CD4-positive, alpha-beta T cell treated with Interleukin-4 for 1 hour (primary cell): ENCODE measurements around the gene FN3KRP.

Experiments used
- DNase-seq, 2 donors: peaks; one replicate each; pipeline ENCODE4 v3.0.0-alpha.2; 2020 to 2022

The FN3KRP gene, protein sequence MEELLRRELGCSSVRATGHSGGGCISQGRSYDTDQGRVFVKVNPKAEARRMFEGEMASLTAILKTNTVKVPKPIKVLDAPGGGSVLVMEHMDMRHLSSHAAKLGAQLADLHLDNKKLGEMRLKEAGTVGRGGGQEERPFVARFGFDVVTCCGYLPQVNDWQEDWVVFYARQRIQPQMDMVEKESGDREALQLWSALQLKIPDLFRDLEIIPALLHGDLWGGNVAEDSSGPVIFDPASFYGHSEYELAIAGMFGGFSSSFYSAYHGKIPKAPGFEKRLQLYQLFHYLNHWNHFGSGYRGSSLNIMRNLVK

DNA sequence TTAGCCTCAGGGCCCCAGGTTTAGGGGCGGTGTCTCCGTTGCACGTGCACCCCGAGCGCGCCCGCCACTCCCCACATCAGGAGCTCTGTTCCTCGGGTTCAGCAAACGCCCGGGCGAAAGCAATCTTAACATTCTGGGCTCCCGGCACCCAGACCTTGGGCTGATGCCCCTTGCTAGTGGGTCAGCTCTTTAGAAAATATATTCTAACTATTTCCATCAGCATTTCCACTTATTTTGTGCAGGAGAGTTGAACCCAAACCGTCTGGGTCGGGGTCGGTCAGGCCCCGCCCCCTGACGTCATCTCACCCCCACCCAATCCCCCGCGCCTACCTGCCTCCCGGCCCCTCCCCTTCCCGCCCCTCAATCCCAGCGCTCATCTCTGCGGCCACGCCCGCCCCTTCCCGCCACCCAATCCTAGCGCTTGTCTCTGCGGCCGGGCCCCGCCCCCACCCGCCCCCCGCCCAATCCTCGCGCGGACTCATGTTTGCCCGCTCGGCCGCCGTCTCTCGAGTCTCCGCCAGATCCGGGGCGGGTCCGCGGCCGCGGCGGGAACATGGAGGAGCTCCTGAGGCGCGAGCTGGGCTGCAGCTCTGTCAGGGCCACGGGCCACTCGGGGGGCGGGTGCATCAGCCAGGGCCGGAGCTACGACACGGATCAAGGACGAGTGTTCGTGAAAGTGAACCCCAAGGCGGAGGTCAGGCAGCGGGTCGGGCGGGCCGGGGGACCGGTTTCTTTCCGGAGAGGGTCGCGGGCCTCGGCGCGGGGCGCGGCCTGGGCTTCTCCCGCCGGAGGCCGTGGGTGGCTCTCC, at the start of gene FN3KRP:
TSS of gene FN3KRP (plus strand) at position 504 of the 808 bp plus-strand sequence. CDS start at position 554, 50 bp downstream.
- DNase-seq = peak; percentile 95 to 96

DNA sequence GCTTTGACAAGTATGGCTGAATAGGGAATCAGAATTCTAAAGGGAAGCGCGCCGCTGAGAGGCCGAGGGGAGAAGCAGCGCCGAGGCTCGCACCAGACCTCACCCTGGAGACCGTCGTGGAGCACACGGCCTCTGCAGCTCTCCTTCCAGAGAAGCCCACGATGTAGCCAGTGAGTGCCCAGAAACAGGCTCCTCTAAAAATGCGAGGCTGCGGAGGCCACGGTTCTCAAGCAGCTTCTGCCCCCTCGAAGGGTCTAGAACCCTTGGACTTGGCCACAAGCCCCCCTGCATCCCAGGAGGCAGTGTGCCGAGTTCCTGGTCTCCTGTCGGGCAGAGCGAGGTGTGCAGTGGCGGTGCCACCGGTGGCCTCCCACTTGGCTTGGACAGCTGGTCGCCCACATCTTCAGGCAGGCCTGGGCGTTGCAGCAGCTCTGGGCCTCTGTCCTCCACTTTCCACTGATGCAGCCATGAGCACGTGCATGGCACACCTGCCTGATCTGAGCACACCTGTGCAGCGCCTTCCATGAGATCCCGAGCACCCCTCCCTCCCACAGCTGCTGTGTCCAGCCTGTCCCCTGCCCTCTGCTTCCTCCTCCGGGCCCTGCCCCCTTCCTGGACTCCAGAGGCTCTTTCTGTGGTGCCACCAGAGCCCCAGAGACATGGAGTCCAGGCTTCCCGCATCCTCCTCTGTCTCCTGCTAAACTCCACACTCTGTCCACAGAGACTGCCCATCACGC, 49.4 kb upstream of the FN3KRP start:
- DNase-seq = no peak

DNA sequence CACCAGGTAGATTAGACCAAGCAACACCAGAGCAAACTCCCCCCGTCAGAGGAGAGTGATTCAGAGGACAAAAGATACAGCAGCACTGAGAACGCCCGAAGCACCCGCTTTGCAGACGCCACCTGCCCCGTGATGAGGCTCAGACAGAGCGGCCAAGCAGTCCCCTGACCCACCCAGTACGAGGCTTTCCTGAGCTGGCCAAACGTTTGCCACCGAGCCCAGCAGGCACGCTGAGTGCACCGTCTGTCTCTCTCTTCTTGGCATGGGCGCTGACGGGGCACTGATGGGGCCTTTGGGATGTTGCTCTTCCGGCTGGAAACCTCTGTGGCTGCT, 48.9 kb upstream of the FN3KRP start:
- no peak for DNase-seq

DNA sequence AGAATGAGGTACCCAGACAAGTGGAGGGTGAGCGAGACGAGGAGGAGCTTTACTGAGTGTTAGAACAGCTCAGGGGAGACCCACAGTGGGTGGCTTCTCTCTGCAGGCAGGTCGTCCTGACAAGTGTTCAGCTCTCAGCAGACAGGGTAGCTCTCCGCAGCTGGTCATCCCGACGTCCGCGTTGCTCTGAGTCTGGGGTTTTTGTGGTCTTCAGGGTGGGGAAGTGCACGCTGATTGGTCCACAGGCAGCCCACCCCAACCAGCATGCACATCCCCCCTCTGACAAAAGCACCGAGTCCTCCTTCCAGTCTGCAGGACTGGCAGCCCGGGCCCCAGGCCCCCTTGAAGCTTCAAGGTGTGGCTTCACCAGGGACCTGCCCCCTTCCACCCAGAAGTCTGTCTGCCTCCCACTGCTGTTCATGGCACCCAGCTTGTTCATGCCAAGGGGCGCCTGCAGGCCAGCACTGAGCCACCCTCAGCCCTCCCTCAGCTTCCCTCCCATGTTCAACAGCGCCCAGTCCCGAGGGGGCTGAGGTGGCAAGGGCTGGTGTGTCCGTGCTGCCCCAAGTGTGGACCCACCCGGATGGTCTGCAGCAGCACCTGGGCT, 48.4 kb upstream of the FN3KRP start:
- DNase-seq = no peak

DNA sequence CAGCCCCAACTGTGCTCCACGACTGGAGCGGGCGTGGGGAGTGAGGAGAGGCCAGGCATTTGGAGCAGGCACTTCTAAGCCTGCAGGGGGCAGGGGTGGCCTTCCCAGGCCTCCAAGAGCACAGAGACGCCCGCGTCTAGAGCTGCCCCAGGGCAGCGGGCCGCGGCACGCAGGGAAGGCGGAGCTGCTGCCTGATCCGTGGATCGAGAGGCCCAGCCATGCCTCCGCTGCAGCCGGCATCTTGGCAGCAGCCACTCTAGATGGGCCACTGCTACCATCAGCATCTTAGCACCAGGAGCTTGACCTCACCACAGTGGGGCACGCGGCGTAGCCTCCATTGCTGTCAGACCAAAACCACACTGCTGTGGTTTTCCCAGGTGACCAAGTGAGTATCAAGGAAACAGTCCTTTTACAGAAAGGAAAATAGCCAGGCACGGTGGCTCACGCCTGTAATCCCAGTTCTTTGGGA, 47.8 kb upstream of the FN3KRP start:
- DNase-seq = peak; percentile 37 to 54

DNA sequence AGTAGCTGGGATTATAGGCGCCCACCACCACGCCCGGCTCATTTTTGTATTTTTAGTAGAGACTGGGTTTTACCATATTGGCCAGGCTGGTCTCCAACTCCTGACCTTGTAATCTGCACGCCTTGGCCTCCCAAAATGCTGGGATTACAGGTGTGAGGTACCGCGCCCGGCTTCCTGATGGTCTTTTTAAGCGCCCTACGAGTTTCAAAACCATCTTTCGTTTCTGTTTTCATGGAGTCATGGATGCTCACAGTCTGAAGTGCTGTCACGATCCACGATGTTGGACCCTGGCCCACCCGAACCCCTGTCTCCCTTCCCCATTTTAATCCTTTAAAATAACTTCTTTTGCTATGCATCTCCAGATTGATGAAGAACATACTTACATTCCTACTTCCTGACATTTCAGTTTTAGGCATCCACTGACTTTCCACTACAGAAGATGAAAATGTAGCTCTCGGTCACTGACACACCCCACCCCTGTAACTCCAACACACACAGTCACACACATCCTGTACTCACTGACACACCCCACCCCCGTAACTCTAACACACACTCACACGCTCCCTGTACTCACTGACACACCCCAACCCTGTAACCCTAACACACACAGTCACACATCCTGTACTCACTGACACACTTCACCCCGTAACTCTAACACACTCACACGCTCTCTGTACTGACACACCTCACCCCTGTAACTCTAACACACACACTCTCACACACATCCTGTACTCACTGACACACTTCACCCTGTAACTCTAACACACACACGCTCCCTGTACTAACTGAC, 45.6 kb upstream of the FN3KRP start:
- DNase-seq = no peak

DNA sequence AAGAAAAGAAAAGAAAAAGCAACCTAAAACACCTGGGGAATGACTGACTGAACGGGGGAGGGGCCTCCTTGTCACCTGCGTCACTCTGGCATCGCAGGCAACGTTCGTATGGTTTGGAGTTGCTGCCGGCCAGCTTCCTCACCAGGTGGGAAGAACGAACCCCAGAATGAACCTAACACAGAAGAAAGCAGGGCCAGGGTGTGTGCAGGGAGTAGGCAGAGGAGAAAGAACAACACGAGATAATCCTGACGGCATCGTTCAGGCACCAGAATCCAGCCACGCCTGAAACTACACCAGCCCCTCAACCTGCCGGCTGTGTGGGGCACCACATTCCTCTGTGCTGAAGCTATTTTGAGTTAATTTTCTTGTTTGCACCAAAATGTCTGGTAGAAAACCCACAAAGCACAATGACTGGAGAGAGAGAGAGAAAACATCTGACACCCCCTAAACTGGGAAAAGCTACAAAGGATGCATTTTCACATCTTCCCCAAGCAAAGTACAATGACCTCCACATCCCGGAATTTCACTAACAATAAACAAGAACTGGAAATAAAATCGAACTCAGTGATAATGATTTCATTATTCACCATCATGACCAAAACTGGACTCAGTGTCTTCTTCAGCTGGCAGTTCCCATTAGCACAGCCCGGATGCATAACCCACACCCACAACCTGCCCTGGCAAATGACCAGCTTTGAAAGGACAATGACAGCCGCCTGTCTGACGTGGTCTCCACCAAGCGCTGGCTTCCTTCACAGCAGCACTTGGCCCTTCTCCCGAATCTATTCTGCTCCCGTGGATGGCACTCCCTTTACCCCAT, 41.6 kb upstream of the FN3KRP start:
- no peak for DNase-seq

DNA sequence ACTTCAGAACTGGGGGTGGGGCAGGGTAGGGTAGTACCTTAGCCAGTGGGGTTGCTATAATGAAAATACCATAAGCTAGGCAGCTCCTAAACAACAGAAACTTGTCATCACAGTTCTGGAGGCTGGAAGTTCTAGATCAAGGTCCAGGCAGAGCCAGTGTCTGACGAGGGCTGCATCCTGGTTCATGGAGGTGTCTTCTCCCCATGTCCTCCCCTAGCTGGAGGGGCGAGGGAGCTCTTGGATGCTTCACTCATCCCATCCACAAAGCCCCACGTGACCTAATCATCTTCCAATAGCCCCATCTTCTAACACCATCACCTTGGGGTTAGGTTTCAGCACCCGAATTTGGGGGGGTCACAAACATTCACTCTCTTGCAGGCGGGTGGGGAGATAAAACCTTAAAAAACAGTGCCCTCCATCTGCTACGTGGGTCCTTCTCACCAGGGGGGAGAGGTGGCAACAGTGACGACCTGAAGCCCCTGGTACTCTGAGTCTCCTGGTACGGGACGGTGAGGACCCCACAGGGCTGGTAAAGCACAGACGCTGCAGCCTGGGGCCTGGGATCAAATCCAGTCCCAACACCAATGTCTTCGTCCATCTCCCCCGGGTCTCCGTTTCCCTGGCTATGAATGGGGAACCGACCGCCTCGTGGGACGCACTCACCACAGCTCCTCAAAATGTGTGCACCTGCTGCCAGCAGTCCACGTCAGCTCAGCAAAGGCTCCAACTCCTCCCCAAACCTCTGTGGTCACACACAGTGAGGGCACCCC, 40.8 kb upstream of the FN3KRP start:
- no peak for DNase-seq

DNA sequence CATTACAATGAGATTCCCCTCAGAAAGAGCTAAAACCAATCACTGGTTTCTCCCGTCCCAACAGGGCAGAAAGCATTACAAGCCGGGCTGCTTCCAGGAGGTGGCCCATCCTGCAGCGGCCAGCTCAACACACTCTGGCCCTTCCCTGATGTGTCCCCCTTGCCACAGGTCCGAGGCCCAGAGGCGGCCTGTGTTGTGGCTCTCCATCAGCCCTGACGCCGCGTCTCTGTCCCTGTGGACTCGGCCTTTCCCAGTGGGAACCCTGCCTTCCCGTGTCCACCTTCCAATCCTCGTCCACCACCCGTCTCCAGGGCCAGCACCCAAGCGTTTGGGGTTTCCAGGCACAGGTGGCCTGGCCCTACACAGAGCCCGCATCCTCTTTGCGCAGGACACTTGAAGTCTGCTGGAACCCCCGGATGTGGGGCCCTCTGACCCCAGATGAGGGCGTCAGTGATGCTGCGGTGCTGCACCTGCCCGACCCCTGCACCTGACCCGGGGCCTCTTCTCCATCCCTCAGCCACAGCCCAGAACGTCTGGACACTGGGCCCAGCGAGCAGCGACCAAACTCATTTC, 39.1 kb upstream of the FN3KRP start:
- DNase-seq = no peak

DNA sequence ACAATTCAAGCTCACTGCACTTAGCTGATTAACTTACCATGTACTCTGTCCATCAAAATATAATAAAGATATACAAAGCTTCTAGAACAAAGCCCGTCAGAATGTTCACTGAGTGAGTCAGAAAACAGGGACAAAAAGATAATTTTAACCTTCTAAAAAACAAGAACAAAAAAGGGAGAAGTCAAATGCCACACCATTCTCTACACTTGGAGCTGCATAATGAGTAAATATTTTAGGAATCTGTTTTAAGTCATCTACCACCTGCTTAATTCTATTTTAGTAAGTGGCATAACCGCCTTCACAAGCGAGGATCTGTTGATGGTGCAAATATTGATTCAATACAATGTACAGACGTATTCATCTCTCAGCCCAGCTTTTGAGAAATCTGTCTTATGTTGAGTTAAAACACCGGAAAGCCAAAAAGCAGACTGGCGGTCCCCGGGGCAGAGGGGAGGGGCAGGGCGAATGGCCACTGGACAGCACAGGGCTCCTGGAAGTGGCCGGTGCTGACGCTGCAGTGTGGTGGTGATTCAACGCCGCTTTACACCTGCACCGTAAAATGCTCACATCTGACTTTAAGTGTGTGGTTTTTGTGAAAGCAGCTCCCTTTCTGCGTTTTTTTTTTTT, 38.1 kb upstream of the FN3KRP start:
- DNase-seq = no peak

DNA sequence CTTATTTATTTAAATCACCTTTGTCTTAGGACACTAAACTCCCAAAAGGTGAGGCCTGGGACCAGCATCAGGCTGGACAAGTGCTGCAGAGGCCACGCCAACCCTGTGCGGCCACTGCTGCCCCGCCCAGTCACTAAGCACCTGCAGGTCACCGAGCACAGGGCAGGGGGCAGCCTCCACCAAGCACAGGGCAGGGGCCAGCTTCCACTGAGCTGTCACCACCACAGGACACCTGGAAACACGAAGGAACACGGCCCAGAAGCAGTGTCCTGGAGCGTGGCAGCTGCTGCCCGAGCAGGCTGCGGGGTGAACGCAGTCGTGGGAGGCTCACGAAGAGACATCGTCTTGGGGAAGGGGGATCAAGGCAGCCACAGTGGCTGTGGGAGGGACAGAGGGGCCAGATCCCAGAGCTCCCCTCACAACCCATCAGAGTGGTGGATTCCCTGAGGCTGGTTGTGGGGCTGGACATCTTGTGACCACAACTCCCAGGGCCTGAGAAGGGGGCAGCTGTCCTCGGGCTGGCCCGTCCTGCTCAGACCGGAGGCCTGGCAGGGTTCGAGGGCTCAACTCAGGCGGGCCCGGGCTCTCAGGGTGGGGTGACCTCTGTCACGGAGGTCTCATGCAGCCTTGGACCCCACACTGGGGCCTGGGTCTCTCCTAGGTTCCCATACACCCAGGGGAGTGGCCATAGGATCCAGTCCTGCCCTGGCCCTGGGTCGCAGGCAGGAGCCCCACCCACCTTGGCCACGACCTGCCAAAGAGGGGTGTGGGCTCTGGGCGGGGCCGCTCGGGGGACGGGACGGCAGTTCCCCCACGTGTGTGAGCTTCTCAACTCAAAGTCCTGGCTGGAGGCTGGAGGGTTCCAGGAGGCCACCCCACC, 36.7 kb upstream of the FN3KRP start:
- DNase-seq = no peak

DNA sequence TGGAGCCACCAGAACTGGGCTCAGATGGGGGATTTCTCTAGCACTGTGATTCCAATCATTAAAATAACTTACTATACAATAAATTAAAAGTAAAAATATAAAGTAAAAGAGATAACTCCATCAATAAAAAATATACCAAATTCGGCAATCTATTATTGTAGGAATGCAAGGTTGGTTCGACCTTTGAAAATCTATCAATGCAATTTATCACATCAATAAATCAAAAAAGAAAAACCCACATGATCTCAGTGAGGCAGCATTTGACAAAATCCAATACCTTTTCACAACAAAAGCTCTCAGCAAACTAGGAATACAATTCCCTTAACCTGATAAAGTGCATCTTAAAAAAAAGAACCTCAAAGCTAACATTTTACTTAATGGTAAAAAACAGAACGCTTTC, 35.0 kb upstream of the FN3KRP start:
- no peak for DNase-seq

DNA sequence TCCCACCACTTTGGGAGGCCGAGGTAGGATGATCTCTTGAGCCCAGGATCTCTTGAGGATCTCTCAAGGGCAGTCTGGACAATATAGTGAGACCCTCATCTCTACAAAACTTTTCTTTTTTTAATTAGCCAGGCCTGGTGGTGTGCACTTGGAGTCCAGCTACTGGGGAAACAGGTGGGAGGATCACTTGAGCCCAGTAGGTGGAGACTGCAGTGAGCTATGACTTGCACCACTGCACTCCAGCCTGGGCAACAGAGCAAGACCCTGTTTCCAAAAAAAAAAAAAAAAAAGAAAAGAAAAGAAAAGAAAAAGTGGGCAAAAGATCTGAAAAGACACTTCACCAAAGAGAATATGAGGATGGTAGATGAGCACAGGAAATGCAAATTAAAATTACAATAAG, 33.0 kb upstream of the FN3KRP start:
- DNase-seq = no peak

DNA sequence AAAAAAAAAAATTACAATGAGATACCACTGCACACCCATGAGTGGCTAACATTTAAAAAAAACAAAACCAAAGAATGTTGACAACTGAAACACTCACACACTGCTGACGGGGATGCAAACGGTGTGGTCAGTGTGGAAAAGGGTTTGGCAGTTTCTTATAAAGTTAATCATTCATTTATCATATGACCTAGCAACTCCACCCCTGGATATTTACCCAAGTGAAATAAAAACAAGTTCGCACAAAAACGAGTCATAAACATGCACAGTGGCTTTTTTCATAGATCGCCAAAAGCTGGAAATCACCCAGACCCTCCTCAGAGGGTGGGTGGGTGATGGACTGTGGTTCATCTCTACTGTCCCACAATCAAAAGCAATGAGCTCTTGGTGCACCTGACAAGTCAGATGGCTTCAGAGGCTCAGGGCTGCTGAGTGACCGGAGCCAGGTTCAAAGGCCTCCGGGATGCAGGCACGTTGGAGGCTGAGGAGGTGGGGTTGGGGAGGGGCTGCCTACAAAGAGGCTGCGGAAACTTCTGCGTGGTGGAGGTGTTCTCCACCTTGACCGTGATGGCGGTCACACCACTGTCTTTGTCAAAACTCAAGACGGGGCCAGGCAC, 32.2 kb upstream of the FN3KRP start:
- DNase-seq = no peak

DNA sequence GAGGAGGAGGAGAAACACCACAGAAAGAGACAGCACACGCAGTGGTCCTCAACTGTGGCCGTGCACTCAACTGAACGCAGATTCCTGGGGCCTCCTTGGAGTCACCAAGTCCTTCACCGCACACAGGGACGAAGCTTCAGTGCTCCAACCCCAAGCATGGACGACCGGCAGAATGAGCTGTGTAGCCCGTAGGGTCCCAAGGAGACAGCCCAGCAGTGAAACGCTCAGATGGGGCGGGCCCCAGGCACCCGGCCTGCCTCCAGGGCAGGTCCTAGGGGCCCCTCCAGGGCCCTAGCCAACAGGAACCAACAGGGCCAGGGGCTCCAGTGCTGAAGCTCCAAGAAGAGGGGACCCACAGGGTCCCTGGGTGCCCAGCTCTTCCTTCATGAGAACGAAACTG, 31.2 kb upstream of the FN3KRP start:
- no peak for DNase-seq

DNA sequence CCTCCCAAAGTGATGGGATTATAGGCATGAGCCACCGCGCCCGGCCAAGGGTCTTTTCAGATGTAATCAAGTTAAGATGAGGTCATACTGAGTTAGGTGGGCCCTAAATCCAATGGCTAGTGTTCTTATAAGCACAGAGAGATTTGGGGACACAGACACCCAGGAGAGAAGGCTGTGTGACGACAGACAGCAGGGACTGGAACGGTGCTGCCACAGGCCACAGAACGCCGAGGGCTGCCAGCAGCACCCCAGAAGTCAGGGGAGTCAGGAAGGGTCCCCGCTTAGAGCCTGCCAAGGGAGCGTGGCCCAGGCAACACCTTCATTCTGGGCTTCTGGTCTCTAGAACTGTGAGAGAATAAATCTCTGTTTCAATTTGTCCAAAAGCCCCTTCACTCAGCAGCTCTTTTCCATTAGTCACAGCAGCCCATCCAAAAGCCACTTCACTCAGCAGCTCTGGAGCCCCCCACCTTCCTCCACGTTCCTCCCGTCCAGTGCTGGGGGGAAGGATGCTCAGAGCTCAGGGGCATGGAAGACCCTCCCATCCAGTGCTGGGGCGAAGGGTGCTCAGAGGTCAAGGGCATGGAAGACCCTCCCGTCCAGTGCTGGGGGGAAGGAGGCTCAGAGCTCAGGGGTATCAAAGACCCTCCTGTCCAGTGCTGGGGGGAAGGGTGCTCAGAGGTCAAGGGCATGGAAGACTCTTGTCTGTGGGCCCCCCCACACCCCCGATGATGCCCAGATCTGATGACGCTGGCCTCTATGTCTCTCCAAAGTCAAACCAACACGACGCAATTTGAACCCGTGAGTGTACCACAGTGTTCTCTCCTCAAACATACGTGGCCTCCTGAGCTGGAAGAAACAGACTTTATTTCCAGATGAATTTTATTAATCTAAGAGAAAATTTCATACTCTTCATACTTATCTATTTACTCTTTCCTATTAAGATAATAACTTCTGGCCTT, 29.9 kb upstream of the FN3KRP start:
- DNase-seq = no peak

DNA sequence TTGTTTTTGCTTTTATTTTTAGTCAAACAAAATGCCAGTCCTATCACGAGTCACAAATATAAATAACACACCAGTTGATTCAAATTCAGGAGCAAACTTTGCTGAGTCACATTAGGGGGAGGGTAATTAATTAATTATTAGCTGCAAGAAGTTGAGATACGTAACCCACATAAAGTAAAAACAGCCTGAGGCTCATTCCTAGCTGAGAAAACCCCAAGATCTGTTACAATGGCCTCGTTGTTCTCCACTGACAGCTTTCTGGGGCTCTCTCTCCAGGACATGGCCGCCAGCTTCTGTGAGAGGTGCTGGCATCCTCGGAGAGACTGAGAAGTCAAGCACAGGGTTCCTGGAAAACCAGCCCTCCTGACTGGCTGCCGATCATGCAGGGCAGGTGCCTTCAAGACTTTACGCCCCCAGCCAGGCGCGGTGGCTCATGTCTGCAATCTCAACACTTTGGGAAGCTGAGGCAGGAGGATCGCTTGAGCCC, 29.1 kb upstream of the FN3KRP start:
- DNase-seq = no peak
